GM12891 (cell line): Measurements from ENCODE around the gene PLCB1.

ENCODE experiments used
- POLR2A ChIP-seq: IDR thresholded peaks from 2 replicates; pipeline ENCODE4 v1.6.1; 2011; ENCODE audit warnings: low read depth, low read length, control low read depth
- POU2F2 ChIP-seq: IDR thresholded peaks from 2 replicates; pipeline ENCODE4 v1.6.1; 2011; ENCODE audit warnings: low read depth, mild to moderate bottlenecking, control low read depth, low read length, moderate library complexity

DNA sequence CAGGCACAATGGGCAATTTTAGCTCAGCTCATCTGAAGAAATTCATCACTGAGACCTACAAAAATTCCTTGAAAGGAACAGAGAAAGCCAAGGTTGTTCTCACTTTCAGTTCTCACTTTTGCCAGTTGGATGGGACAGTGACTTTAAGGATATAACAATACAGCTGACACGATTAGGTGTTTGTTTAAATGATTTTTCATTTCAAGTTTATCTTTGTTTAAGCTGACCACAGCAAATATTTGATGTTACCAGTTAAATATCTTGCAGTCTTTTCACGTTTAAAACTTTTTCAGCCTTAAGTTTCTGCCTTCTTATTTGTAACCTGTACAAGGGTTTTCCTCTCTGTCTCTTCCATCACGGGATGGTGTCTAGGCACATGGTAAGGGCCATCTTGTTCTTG lies 93.6 kb downstream of the PLCB1 start:
- TF ChIP-seq POLR2A (no peak), POU2F2 (no peak)
